Gastroesophageal sphincter (tissue), 3 donors: Measurements from ENCODE around the gene PLD5.

Experiments
- CTCF ChIP-seq, 4 experiments: fragments of 200-600 bp in 2 of 4; fragments of 450-650 bp in 2 of 4; sonication (generic) in 1 of 4; IDR thresholded peaks; one replicate each; pipeline ENCODE4 v1.5.1; 2017 to 2019; ENCODE audit warnings: antibody characterized with exemption in 4 of 4, mild to moderate bottlenecking in 2 of 4, moderate library complexity in 2 of 4
- POLR2A ChIP-seq, 2 donors: fragments of 450-650 bp; IDR thresholded peaks; one replicate each; pipeline ENCODE4 v1.6.1; 2017; ENCODE audit warnings: antibody characterized with exemption in 2 of 2, mild to moderate bottlenecking in 2 of 2, moderate library complexity in 1 of 2

- no peak for TF ChIP-seq POLR2A (IDR thresholded peaks at IDR 0.05)
- no peak for TF ChIP-seq CTCF (IDR thresholded peaks at IDR 0.05)
Measured at GRCh38 chr1:242522996-242523718, 1.3 kb downstream of the PLD5 start.
